GM12878 (cell line): ENCODE data around the gene TCERG1L. TPM values are rescaled to one million over a fixed set of nuclear protein-coding genes. Genes with fewer than 3 reads are reported as not detected.

ENCODE experiments used
- ATAC-seq: fragments of 200-7000 bp; cut with Tn5 transposase; 3 replicates; pipeline ENCODE4 v1.9.1; 2020; ENCODE audit warnings: mild to moderate bottlenecking, moderate library complexity
- BruUV-seq: library from RNA; stranded (reverse); fragments of 400-500 nt; replicated peaks from 2 replicates; lab custom pipeline; 2021; lab: Mats Ljungman, UMichigan
- CTCF ChIA-PET: fragments of 300-600 bp; sonication (Branson Sonifier 250); formaldehyde crosslinking; extraction: SDS; loops from one replicate; lab custom pipeline; 2021; ENCODE audit warnings: inconsistent platforms; lab: Yijun Ruan, JAX
- POLR2A ChIA-PET: fragments of 350-600 bp; formaldehyde crosslinking; extraction: SDS; loops from one replicate; lab custom pipeline; 2021; ENCODE audit warnings: inconsistent platforms; lab: Charles Lee
- RAD21 ChIA-PET: fragments of 300-600 bp; sonication (Branson Sonifier 250); formaldehyde crosslinking; loops from one replicate; lab custom pipeline; 2023; ENCODE audit warnings: antibody characterized with exemption; ENCODE audit not compliant: unreplicated experiment; lab: Charles Lee
- SMC1A ChIA-PET: fragments of 300-600 bp; sonication (Branson Sonifier 250); formaldehyde crosslinking; loops from one replicate; lab custom pipeline; 2023; ENCODE audit not compliant: unreplicated experiment, uncharacterized antibody; lab: Charles Lee
- DNase-seq: peaks from one replicate; pipeline ENCODE4 v3.0.0-alpha.2; 2011; ENCODE audit warnings: low read depth, low spot score
- FAIRE-seq: peaks from 3 replicates; lab custom pipeline; 2011; peaks lifted over from hg19 to GRCh38; lab: Jason Lieb, UNC
- H2AFZ ChIP-seq: 2 replicates; pipeline ENCODE4 v1.6.0; 2011; ENCODE audit warnings: low read depth, low read length, control low read depth; ENCODE audit not compliant: control insufficient read depth
- H3K27ac ChIP-seq: 2 replicates; pipeline ENCODE4 v1.5.1; 2011; ENCODE audit warnings: control low read depth; ENCODE audit not compliant: control insufficient read depth, insufficient read depth
- H3K27me3 ChIP-seq, 2 experiments: replicated peaks in 1 of 2; 2 replicates each; pipeline versions ENCODE4 v1.6.0 to v1.6.1; 2011; ENCODE audit warnings: low read length in 1 of 2; ENCODE audit not compliant: control insufficient read depth in 2 of 2, insufficient read depth in 2 of 2
- H3K36me3 ChIP-seq, 2 experiments: 2 replicates each; pipeline ENCODE4 v1.5.1; 2011; ENCODE audit warnings: low read length in 1 of 2; ENCODE audit not compliant: control insufficient read depth in 2 of 2, insufficient read depth in 2 of 2
- H3K4me1 ChIP-seq: 2 replicates; pipeline ENCODE4 v1.6.1; 2011; ENCODE audit warnings: mild to moderate bottlenecking, low read length, moderate library complexity, mixed read lengths; ENCODE audit not compliant: control insufficient read depth, insufficient read depth
- H3K4me2 ChIP-seq: 2 replicates; pipeline ENCODE4 v1.6.0; 2011; ENCODE audit warnings: control low read depth; ENCODE audit not compliant: control insufficient read depth, insufficient read depth
- H3K4me3 ChIP-seq: fragments of 200-600 bp; sonication (generic); 2 replicates; pipeline ENCODE4 v1.5.1; 2016
- H3K79me2 ChIP-seq: 2 replicates; pipeline ENCODE4 v1.6.0; 2011; ENCODE audit warnings: low read length; ENCODE audit not compliant: control insufficient read depth, insufficient read depth
- H3K9ac ChIP-seq: 2 replicates; pipeline ENCODE4 v1.8.0; 2011; ENCODE audit warnings: low read length, control low read depth, mixed read lengths; ENCODE audit not compliant: control insufficient read depth, insufficient read depth
- H3K9me3 ChIP-seq: replicated peaks from 3 replicates; pipeline ENCODE4 v1.5.1; 2011; ENCODE audit warnings: mild to moderate bottlenecking, low read length; ENCODE audit not compliant: control insufficient read depth, insufficient read depth
- H4K20me1 ChIP-seq: 2 replicates; pipeline ENCODE4 v1.6.0; 2011; ENCODE audit not compliant: control insufficient read depth, insufficient read depth
- BMI1 ChIP-seq: fragments of 450-650 bp; IDR thresholded peaks from 2 replicates; pipeline ENCODE4 v1.6.1; 2016; ENCODE audit warnings: mild to moderate bottlenecking, moderate library complexity, borderline replicate concordance
- FOS ChIP-seq: IDR thresholded peaks from 3 replicates; pipeline ENCODE4 v1.6.1; 2011; ENCODE audit warnings: borderline replicate concordance; ENCODE audit not compliant: insufficient read length; ENCODE audit errors: extremely low read depth
- GABPA ChIP-seq: IDR thresholded peaks from 2 replicates; pipeline ENCODE4 v1.6.1; 2014; ENCODE audit warnings: antibody characterized with exemption, low read depth, mild to moderate bottlenecking, inconsistent platforms
- JUND ChIP-seq: IDR thresholded peaks from 2 replicates; pipeline ENCODE4 v1.6.1; 2012; ENCODE audit warnings: low read depth, mild to moderate bottlenecking, low read length, improper control_type of control experiment, moderate library complexity
- MTA3 ChIP-seq: IDR thresholded peaks from 2 replicates; pipeline ENCODE4 v1.6.1; 2012; ENCODE audit warnings: low read length, inconsistent platforms, borderline replicate concordance
- NKRF ChIP-seq: fragments of 450-650 bp; conservative IDR thresholded peaks from 2 replicates; pipeline ENCODE4 v1.6.1; 2017; ENCODE audit warnings: mild to moderate bottlenecking, moderate library complexity
- PML ChIP-seq: IDR thresholded peaks from 2 replicates; pipeline ENCODE4 v1.6.1; 2012; ENCODE audit warnings: low read length, inconsistent platforms
- POLR2AphosphoS5 ChIP-seq: IDR thresholded peaks from 2 replicates; pipeline ENCODE4 v1.6.1; 2011; ENCODE audit warnings: mild to moderate bottlenecking, low read length, inconsistent platforms
- POU2F2 ChIP-seq: IDR thresholded peaks from 3 replicates; pipeline ENCODE4 v1.6.1; 2011; ENCODE audit warnings: low read depth, mild to moderate bottlenecking, low read length, borderline replicate concordance
- RELA ChIP-seq: fragments of 450-650 bp; IDR thresholded peaks from 2 replicates; pipeline ENCODE4 v1.8.0; 2014; ENCODE audit warnings: borderline replicate concordance; ENCODE audit not compliant: partially characterized antibody
- SUZ12 ChIP-seq: fragments of 200-600 bp; sonication (generic); IDR thresholded peaks from one replicate; pipeline ENCODE4 v1.6.1; 2018; ENCODE audit warnings: antibody characterized with exemption, mild to moderate bottlenecking; ENCODE audit not compliant: unreplicated experiment
- TARDBP ChIP-seq: IDR thresholded peaks from 2 replicates; pipeline ENCODE4 v1.6.1; 2016; ENCODE audit warnings: borderline replicate concordance
- USF2 ChIP-seq: IDR thresholded peaks from 2 replicates; pipeline ENCODE4 v1.6.1; 2011; ENCODE audit warnings: low read depth, low read length, improper control_type of control experiment, borderline replicate concordance
- ZBED1 ChIP-seq: IDR thresholded peaks from 2 replicates; pipeline ENCODE4 v1.6.1; 2016; ENCODE audit warnings: borderline replicate concordance
- ZBTB11 ChIP-seq: fragments of 450-650 bp; formaldehyde crosslinking; IDR thresholded peaks from 2 replicates; pipeline ENCODE4 v1.5.0; 2022; ENCODE audit warnings: mild to moderate bottlenecking, missing genetic modification characterization
- ZNF24 ChIP-seq: fragments of 450-650 bp; IDR thresholded peaks from 2 replicates; pipeline ENCODE4 v1.6.1; 2017; ENCODE audit warnings: antibody characterized with exemption, mild to moderate bottlenecking
- ZSCAN29 ChIP-seq: fragments of 450-650 bp; IDR thresholded peaks from 2 replicates; pipeline ENCODE4 v1.6.1; 2017; ENCODE audit warnings: mild to moderate bottlenecking, moderate library complexity
- WGBS: methylation state at CpG from one replicate; pipeline ENCODE4 v1.1.6; 2016; ENCODE audit warnings: low lambda C conversion rate; ENCODE audit not compliant: insufficient replicate concordance, insufficient coverage; ENCODE audit errors: missing lambda C conversion rate; 5-methylcytosine and 5-hydroxymethylcytosine counted together
- in situ Hi-C: fragments of 300-500 bp; cut with MboI; formaldehyde crosslinking; loops from 9 replicates; pipeline ENCODE4 v1.14.3; 2018; ENCODE audit warnings: mixed read lengths
- intact Hi-C: fragments of 100-400 bp; cut with micrococcal nuclease; formaldehyde crosslinking; loops from one replicate; pipeline ENCODE4 v1.14.2; 2022; ENCODE audit not compliant: unreplicated experiment
- polyA plus RNA-seq, 11 experiments: library from polyadenylated mRNA; depleted of rRNA in 4 of 11; unstranded in 6 of 11; stranded (reverse) in 5 of 11; fragments of >200 nt; fragmentation: Nextera tagmentation in 4 of 11; fragmentation: Illumina TruSeq in 1 of 11; extraction: Ambion mirVana in 4 of 11; extraction: Trizol in 1 of 11; gene quantifications; 1 replicate in 1 of 11; 2 replicates in 10 of 11; pipeline versions ENCODE4 v1.2.1 to v1.2.3, GENCODE V29; 2011 to 2016; ENCODE audit warnings: inconsistent platforms in 2 of 11, missing spikeins in 2 of 11, low read depth in 1 of 11
- total RNA-seq, 4 experiments: library from RNA; depleted of rRNA in 3 of 4; stranded (reverse); fragments of >200 nt in 3 of 4; fragmentation: Illumina TruSeq in 1 of 4; extraction: Trizol in 1 of 4; gene quantifications; 2 replicates each; pipeline versions ENCODE4 v1.2.1 to v1.2.3, GENCODE V29; 2013 to 2021

TCERG1L gene
- total and polyA plus RNA-seq, 10 of the 15 experiments (the other 5 are each of a cell fraction or from before 2014, with no cell fraction given): not detected

DNA sequence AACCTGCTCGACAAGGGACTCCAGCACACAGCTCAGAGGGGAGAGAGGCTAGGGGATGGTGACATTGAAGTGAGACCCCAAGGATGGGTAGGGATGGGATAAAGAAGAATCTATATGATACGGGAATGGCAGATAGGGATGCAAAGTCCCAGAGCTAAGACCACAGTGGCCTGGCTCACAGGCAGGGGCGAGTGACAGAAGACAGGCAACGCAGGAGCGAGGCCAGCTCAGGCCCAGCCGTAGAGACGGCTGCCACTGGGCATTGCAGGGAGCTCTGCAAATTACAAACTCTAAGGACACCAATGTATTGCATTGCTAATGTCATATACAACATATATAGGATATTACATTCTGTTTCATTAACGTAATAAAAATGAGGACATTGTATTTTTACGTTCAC, 131.4 kb downstream of the TCERG1L start:
- no peak for TF ChIP-seq MTA3
- TF ChIP-seq RELA: no peak
- no peak for TF ChIP-seq NKRF
- no peak for TF ChIP-seq POLR2AphosphoS5
- no peak for TF ChIP-seq GABPA
- TF ChIP-seq USF2: no peak
- no peak for TF ChIP-seq PML
- TF ChIP-seq SUZ12: no peak
- no peak for TF ChIP-seq ZBED1
- TF ChIP-seq FOS: no peak
- no peak for TF ChIP-seq ZNF24
- TF ChIP-seq ZBTB11 (CRISPR knock-in tag): no peak
- no peak for TF ChIP-seq ZSCAN29
- no peak for TF ChIP-seq TARDBP
- no peak for TF ChIP-seq JUND
- TF ChIP-seq POU2F2: no peak
- TF ChIP-seq BMI1: no peak
- TF ChIP-seq, all 136 proteins: peak for 0
- Histone ChIP-seq H3K27me3 (no peaks in the 10 kb centered on the region), H3K9me3 (peaks cover 5% of the 10 kb centered on the region; the same call in 2 of the 3 replicates), H3K4me3 (no peak overlapping the region), H3K9ac (no peak overlapping the region), H3K4me1 (no peaks in the 10 kb centered on the region), H3K4me2 (no peak overlapping the region), H2AFZ (no peak overlapping the region), H4K20me1 (no peaks in the 10 kb centered on the region), H3K36me3 (no peaks in the 10 kb centered on the region), H3K79me2 (no peaks in the 10 kb centered on the region), H3K27ac (no peak overlapping the region)
- no peak for ATAC-seq
- ChIA-PET RAD21 (no interaction called here), SMC1A (no interaction called here), CTCF (no interaction called here), POLR2A (no interaction called here)
- FAIRE-seq: no peak
- intact Hi-C loops (no loop called here), in situ Hi-C loops (no loop called here)
- 35% methylated on average over 9 of the region's 9 CpGs for WGBS
- BruUV-seq: no TSS peak
- DNase-seq: no peak
